ENCODE measurements around the gene FCRL5.

DNA sequence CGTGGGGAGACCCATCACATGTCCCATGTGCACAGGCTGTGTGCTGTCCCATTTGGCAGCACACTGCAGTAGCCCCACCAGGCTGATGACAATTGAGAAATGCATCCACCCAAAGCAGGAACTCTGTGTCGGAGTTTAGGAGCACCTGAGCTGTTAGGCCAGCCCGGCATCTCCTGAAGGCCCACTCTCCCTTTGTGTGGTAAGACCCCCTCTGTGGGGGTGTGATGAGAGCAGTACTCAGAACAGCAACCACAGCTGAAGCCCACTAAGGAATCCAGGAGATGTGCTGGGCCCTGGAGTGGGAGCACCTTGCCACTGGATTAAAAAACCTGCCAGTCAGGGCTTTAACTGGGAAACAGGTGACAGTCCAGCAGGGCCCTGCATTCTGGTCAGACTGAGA lies 37.2 kb downstream of the FCRL5 start:
- TF ChIP-seq, protein P1, sequence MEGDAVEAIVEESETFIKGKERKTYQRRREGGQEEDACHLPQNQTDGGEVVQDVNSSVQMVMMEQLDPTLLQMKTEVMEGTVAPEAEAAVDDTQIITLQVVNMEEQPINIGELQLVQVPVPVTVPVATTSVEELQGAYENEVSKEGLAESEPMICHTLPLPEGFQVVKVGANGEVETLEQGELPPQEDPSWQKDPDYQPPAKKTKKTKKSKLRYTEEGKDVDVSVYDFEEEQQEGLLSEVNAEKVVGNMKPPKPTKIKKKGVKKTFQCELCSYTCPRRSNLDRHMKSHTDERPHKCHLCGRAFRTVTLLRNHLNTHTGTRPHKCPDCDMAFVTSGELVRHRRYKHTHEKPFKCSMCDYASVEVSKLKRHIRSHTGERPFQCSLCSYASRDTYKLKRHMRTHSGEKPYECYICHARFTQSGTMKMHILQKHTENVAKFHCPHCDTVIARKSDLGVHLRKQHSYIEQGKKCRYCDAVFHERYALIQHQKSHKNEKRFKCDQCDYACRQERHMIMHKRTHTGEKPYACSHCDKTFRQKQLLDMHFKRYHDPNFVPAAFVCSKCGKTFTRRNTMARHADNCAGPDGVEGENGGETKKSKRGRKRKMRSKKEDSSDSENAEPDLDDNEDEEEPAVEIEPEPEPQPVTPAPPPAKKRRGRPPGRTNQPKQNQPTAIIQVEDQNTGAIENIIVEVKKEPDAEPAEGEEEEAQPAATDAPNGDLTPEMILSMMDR (IDR thresholded peaks at IDR 0.05; ENCODE audit: insufficient read depth, low read depth, low read length): no peak
- TF ChIP-seq EZH2 (IDR thresholded peaks at IDR 0.05; ENCODE audit: insufficient read depth, low read length): no peak
